SK-N-SH (cell line): ENCODE results near the gene DOK7. TPM values are rescaled to one million over a fixed set of nuclear protein-coding genes. Genes with fewer than 3 reads are reported as not detected.

Source experiments
- CTCF ChIA-PET: fragments of 300-600, 350-600 bp; formaldehyde crosslinking; extraction: SDS; loops from one replicate; lab custom pipeline; 2021; lab: Yijun Ruan, JAX
- POLR2A ChIA-PET: fragments of 350-600 bp; sonication (Branson Sonifier 250); formaldehyde crosslinking; extraction: SDS; loops from one replicate; lab custom pipeline; 2020; ENCODE audit warnings: antibody characterized with exemption, inconsistent platforms; lab: Yijun Ruan, JAX
- DNase-seq: peaks from one replicate; pipeline ENCODE4 v3.0.0; 2012
- H2AFZ ChIP-seq: fragments of 200-600 bp; sonication (generic); 2 replicates; pipeline ENCODE4 v1.8.1; 2016; ENCODE audit warnings: antibody characterized with exemption, mild to moderate bottlenecking, low read depth
- H3F3A ChIP-seq: fragments of 200-600 bp; sonication (generic); replicated peaks from 2 replicates; pipeline ENCODE3; 2016; ENCODE audit warnings: antibody characterized with exemption, mild to moderate bottlenecking; ENCODE audit not compliant: insufficient read depth
- H3K27ac ChIP-seq, 2 experiments: fragments of 200-500 bp in 1 of 2; fragments of 200-600 bp in 1 of 2; sonication (Bioruptor generic) in 1 of 2; sonication (generic), shearing (Covaris generic) in 1 of 2; 2 replicates each; pipeline versions ENCODE4 v1.5.1 to v1.6.1; 2014 to 2016; ENCODE audit warnings: low read depth in 2 of 2, inconsistent platforms in 1 of 2, low read length in 1 of 2, mild to moderate bottlenecking in 1 of 2, mixed read lengths in 1 of 2
- H3K27me3 ChIP-seq: fragments of 200-600 bp; sonication (generic), shearing (Covaris generic); 2 replicates; pipeline ENCODE4 v1.6.1; 2016; ENCODE audit warnings: mixed run types; ENCODE audit not compliant: insufficient read depth
- H3K36me3 ChIP-seq, 2 experiments: fragments of 200-500 bp in 1 of 2; fragments of 200-600 bp in 1 of 2; sonication (Bioruptor generic) in 1 of 2; sonication (generic) in 1 of 2; replicated peaks in 1 of 2; 2 replicates each; pipeline versions ENCODE3 to v1.5.1; 2014 to 2016; ENCODE audit warnings: low read length in 1 of 2, mild to moderate bottlenecking in 1 of 2; ENCODE audit not compliant: insufficient read depth in 2 of 2, control insufficient read depth in 1 of 2
- H3K4me1 ChIP-seq, 2 experiments: fragments of 200-500 bp in 1 of 2; fragments of 200-600 bp in 1 of 2; sonication (Bioruptor generic) in 1 of 2; sonication (generic), shearing (Covaris generic) in 1 of 2; 2 replicates each; pipeline versions ENCODE4 v1.5.1 to v1.6.1; 2014 to 2016; ENCODE audit warnings: low read depth in 1 of 2, low read length in 1 of 2, mixed run types in 1 of 2; ENCODE audit not compliant: insufficient read depth in 2 of 2, control insufficient read depth in 1 of 2
- H3K4me2 ChIP-seq: fragments of 200-600 bp; sonication (generic), shearing (Covaris generic); 2 replicates; pipeline ENCODE4 v1.6.1; 2017; ENCODE audit warnings: mixed run types
- H3K4me3 ChIP-seq, 2 experiments: fragments of 200-500 bp in 1 of 2; fragments of 200-600 bp in 1 of 2; sonication (Bioruptor generic) in 1 of 2; sonication (generic), shearing (Covaris generic) in 1 of 2; 2 replicates each; pipeline versions ENCODE4 v1.5.1 to v1.8.1; 2014 to 2016; ENCODE audit warnings: low read depth in 2 of 2, inconsistent platforms in 1 of 2, low read length in 1 of 2, mild to moderate bottlenecking in 1 of 2, mixed read lengths in 1 of 2, moderate library complexity in 1 of 2
- H3K79me2 ChIP-seq: fragments of 200-600 bp; sonication (generic); 2 replicates; pipeline ENCODE4 v1.8.1; 2017; ENCODE audit warnings: mild to moderate bottlenecking; ENCODE audit not compliant: insufficient read depth
- H3K9ac ChIP-seq: fragments of 200-600 bp; sonication (generic); 2 replicates; pipeline ENCODE4 v1.6.1; 2017; ENCODE audit warnings: mixed run types
- H3K9me2 ChIP-seq: fragments of 200-600 bp; sonication (generic); 2 replicates; pipeline ENCODE4 v1.6.1; 2017; ENCODE audit warnings: mixed run types
- H3K9me3 ChIP-seq: fragments of 200-600 bp; sonication (generic); 2 replicates; pipeline ENCODE4 v1.6.1; 2017; ENCODE audit warnings: mixed run types, mild to moderate bottlenecking, moderate library complexity
- H4K20me1 ChIP-seq: fragments of 200-600 bp; sonication (generic); 2 replicates; pipeline ENCODE4 v1.6.1; 2017; ENCODE audit warnings: mild to moderate bottlenecking, mixed run types; ENCODE audit not compliant: insufficient read depth
- ELF1 ChIP-seq: IDR thresholded peaks from 2 replicates; pipeline ENCODE4 v1.4.0; 2012
- NFIC ChIP-seq: IDR thresholded peaks from 2 replicates; pipeline ENCODE4 v1.4.0; 2012; ENCODE audit warnings: borderline replicate concordance
- NRF1 ChIP-seq: IDR thresholded peaks from 2 replicates; pipeline ENCODE4 v1.6.1; 2012; ENCODE audit warnings: low read depth, mild to moderate bottlenecking, low read length
- POLR2AphosphoS5 ChIP-seq: IDR thresholded peaks from 2 replicates; pipeline ENCODE4 v1.6.1; 2012; ENCODE audit warnings: low read depth, low read length
- RFX5 ChIP-seq: IDR thresholded peaks from 2 replicates; pipeline ENCODE4 v1.6.1; 2012; ENCODE audit warnings: mild to moderate bottlenecking, improper control_type of control experiment, low read length
- RXRA ChIP-seq: IDR thresholded peaks from 2 replicates; pipeline ENCODE4 v1.4.0; 2012; ENCODE audit warnings: low read depth, mild to moderate bottlenecking, borderline replicate concordance
- TAF1 ChIP-seq: IDR thresholded peaks from 2 replicates; pipeline ENCODE4 v1.6.1; 2012; ENCODE audit warnings: low read depth, mild to moderate bottlenecking, low read length, moderate library complexity, borderline replicate concordance
- TCF12 ChIP-seq: IDR thresholded peaks from 2 replicates; pipeline ENCODE4 v1.4.0; 2012
- TEAD4 ChIP-seq: IDR thresholded peaks from 2 replicates; pipeline ENCODE4 v1.4.0; 2012; ENCODE audit warnings: mild to moderate bottlenecking, borderline replicate concordance; ENCODE audit not compliant: insufficient read depth
- USF2 ChIP-seq: fragments of 150-350 bp; IDR thresholded peaks from 2 replicates; pipeline ENCODE4 v1.6.1; 2017; ENCODE audit warnings: antibody characterized with exemption, low read length, low read depth, borderline replicate concordance
- YY1 ChIP-seq: IDR thresholded peaks from 2 replicates; pipeline ENCODE4 v1.4.0; 2012; ENCODE audit warnings: low read depth, mild to moderate bottlenecking
- ZBTB33 ChIP-seq: IDR thresholded peaks from 2 replicates; pipeline ENCODE4 v1.4.0; 2012; ENCODE audit warnings: low read depth, borderline replicate concordance
- WGBS: methylation state at CpG from one replicate; pipeline ENCODE4 v1.1.6; 2017; ENCODE audit warnings: low lambda C conversion rate; 5-methylcytosine and 5-hydroxymethylcytosine counted together
- polyA plus RNA-seq, 3 experiments: library from polyadenylated mRNA; depleted of rRNA; stranded (reverse); fragments of >200 nt; gene quantifications; 2 replicates each; pipeline ENCODE4 v1.2.3, GENCODE V29; 2012
- TF ChIP-seq, protein P1 (sequence below): fragments of 150-350 bp; IDR thresholded peaks from 2 replicates; pipeline ENCODE4 v1.6.1; 2016; ENCODE audit warnings: mild to moderate bottlenecking, low read depth, low read length
- TF ChIP-seq, protein P2 (sequence below): fragments of 200-600 bp; sonication (generic); IDR thresholded peaks from 2 replicates; pipeline ENCODE4 v1.6.1; 2017; ENCODE audit warnings: antibody characterized with exemption, mild to moderate bottlenecking, moderate library complexity

The DOK7 gene
- polyA plus RNA-seq, 1 of the 3 experiments (the other 2 are of a cell fraction), result not detected

GRCh38 chr4:3498901-3499510, 35.9 kb downstream of the DOK7 start:
- 96% methylated on average over 7 of the region's 20 CpGs for WGBS
- Histone ChIP-seq H3K4me2 (no peak overlapping the region), H3K9me2 (no peaks in the 10 kb centered on the region), H3K4me3 (no peak overlapping the region), H3K36me3 (no peaks in the 10 kb centered on the region), H3K9ac (no peak overlapping the region), H4K20me1 (no peaks in the 10 kb centered on the region), H3K79me2 (no peaks in the 10 kb centered on the region), H3K27me3 (no peaks in the 10 kb centered on the region), H3K9me3 (no peaks in the 10 kb centered on the region), H3K4me1 (no peaks in the 10 kb centered on the region; a peak in 1 of 4 replicates), H3F3A (no peaks in the 10 kb centered on the region), H2AFZ (no peak overlapping the region), H3K27ac (no peak overlapping the region)
- ChIA-PET POLR2A (no interaction called here), CTCF (no interaction called here)
- TF ChIP-seq TAF1 (no peak), TEAD4 (no peak), RFX5 (no peak), NFIC (no peak), NRF1 (no peak), TCF12 (no peak), POLR2AphosphoS5 (no peak), USF2 (no peak), YY1 (no peak)
- TF ChIP-seq, protein P1, sequence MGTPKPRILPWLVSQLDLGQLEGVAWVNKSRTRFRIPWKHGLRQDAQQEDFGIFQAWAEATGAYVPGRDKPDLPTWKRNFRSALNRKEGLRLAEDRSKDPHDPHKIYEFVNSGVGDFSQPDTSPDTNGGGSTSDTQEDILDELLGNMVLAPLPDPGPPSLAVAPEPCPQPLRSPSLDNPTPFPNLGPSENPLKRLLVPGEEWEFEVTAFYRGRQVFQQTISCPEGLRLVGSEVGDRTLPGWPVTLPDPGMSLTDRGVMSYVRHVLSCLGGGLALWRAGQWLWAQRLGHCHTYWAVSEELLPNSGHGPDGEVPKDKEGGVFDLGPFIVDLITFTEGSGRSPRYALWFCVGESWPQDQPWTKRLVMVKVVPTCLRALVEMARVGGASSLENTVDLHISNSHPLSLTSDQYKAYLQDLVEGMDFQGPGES, result no peak
- TF ChIP-seq, protein P2, sequence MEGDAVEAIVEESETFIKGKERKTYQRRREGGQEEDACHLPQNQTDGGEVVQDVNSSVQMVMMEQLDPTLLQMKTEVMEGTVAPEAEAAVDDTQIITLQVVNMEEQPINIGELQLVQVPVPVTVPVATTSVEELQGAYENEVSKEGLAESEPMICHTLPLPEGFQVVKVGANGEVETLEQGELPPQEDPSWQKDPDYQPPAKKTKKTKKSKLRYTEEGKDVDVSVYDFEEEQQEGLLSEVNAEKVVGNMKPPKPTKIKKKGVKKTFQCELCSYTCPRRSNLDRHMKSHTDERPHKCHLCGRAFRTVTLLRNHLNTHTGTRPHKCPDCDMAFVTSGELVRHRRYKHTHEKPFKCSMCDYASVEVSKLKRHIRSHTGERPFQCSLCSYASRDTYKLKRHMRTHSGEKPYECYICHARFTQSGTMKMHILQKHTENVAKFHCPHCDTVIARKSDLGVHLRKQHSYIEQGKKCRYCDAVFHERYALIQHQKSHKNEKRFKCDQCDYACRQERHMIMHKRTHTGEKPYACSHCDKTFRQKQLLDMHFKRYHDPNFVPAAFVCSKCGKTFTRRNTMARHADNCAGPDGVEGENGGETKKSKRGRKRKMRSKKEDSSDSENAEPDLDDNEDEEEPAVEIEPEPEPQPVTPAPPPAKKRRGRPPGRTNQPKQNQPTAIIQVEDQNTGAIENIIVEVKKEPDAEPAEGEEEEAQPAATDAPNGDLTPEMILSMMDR, result no peak
- no peak for DNase-seq

DNA sequence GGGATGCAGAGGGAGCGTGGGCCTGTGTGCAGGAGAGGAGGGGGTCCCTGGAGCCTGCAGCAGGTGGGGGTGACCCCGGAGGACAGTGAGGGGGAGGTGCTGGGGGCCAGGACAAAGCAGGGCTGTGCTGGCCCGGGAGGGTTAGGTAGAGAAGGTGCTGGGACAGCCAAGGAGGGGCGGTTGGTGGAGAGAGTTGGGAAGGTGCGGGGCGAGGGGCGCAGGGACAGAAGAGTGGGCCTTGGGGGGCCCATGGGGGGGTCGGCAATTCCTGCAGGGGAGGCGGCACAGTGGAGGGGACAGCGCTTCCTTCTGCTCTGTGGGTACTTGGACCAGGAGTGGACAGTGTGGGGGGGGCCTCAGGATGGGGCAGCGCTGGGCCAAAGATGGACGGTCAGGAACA, 36.6 kb downstream of the DOK7 start:
- ChIA-PET CTCF (interaction anchor here (1.0 to 2.9 kb wide), 2 partner anchors 19 to 393 kb away, joined by 5 to 10 read pairs; no protein-coding TSS in a partner anchor), POLR2A (no interaction called here)
- Histone ChIP-seq H3K27ac (no peak overlapping the region), H3K27me3 (no peaks in the 10 kb centered on the region), H3K4me1 (no peaks in the 10 kb centered on the region; a peak in 1 of 4 replicates), H3K9ac (no peak overlapping the region), H3K9me3 (no peaks in the 10 kb centered on the region), H3K4me2 (no peak overlapping the region), H3F3A (no peaks in the 10 kb centered on the region), H4K20me1 (no peaks in the 10 kb centered on the region), H3K79me2 (no peaks in the 10 kb centered on the region), H3K4me3 (no peak overlapping the region), H3K9me2 (no peaks in the 10 kb centered on the region), H2AFZ (no peak overlapping the region), H3K36me3 (no peaks in the 10 kb centered on the region)
- 88% methylated on average over 12 of the region's 12 CpGs for WGBS
- DNase-seq, result no peak
- no peak for TF ChIP-seq RXRA
- TF ChIP-seq ZBTB33, result no peak
- TF ChIP-seq ELF1, result no peak
